A549 (cell line): ENCODE data around the gene HGF.

Source experiments
- EP300 ChIP-seq, 2 experiments: fragments of >200 bp; sonication (Bioruptor Twin); formaldehyde crosslinking; IDR thresholded peaks; 2 replicates in 1 of 2; 3 replicates in 1 of 2; pipeline ENCODE4 v1.6.1; 2016 to 2017
- FOSL2 ChIP-seq, 2 experiments: fragments of 450-650 bp in 1 of 2; fragments of >200 bp in 1 of 2; sonication (Bioruptor Twin) in 1 of 2; formaldehyde crosslinking; IDR thresholded peaks; 2 replicates each; pipeline versions ENCODE4 v1.5.0 to v1.6.1; 2016 to 2020; ENCODE audit warnings: mild to moderate bottlenecking in 1 of 2, moderate library complexity in 1 of 2
- POLR2A ChIP-seq: IDR thresholded peaks from 2 replicates; pipeline ENCODE4 v1.6.1; 2012; ENCODE audit warnings: mild to moderate bottlenecking, low read length
- ZC3H11A ChIP-seq: fragments of 450-650 bp; IDR thresholded peaks from 2 replicates; pipeline ENCODE4 v1.6.1; 2014; ENCODE audit warnings: antibody characterized with exemption, mild to moderate bottlenecking

DNA sequence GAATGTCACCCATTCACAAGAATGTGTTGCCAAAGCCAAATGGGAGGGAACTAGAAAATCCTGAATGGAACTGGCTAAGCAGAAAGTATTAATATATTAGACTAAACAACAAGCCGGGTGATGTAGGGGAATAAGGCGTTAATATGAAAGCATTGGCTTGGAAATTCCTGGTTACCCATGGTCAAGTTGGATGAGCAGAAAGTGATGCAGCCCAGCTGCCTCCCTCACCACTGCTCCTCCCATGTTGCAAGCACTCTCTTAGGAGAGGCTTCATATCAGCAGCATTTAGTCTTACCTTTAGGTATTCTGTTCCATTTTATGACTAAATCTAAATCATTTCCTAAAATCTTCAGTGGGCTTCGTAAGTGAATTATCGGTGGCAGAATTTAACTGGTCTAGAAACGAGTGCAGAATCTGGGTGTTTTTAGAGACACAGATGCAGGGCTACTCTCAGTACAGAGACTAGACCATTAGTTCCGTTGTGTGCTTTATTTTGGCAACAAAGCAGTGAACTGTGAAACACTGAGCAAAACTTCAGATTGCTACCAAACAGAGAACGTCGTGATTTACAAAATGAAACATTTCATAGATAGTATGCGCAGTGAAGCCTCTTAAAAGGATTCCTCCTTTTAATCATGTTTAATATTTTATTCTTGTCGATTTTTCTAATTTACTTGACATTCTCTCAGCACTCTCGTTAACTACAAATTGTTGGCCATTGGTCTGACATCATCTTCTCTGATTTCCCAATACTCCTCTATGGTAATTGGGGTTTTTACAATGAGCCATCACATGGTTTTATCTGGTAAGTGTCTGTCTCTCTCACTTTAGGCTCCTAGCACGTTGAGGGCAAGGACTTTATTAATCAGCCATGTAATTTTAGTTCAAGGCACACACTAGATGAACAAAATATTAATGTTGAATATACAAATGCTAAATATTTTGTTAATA, 22.0 kb upstream of the HGF start:
- TF ChIP-seq POLR2A (no peak), EP300 (IDR thresholded peaks at IDR 0.05) (no peak), ZC3H11A (no peak), FOSL2 (IDR thresholded peaks at IDR 0.05) (no peak), FOSL2 (CRISPR knock-in tag; IDR thresholded peaks at IDR 0.05) (no peak)
